Activated CD8-positive, alpha-beta T cell treated with anti-CD3 and anti-CD28 coated beads for 36 hours (primary cell): ENCODE data around the gene SLC9C2. TPM values are rescaled to one million over a fixed set of nuclear protein-coding genes. Genes with fewer than 3 reads are reported as not detected.

Experiments
- ATAC-seq: fragments of 200-7000 bp; cut with Tn5 transposase; one replicate; pipeline ENCODE4 v1.10.0; 2021; ENCODE audit warnings: mild to moderate bottlenecking, moderate library complexity
- CTCF ChIA-PET: fragments of 350-600 bp; sonication (Branson Sonifier 250); formaldehyde crosslinking; loops from one replicate; lab custom pipeline; 2021; ENCODE audit warnings: antibody characterized with exemption; lab: Charles Lee
- POLR2A ChIA-PET: fragments of 350-600 bp; sonication (Branson Sonifier 250); formaldehyde crosslinking; loops from one replicate; lab custom pipeline; 2021; ENCODE audit warnings: antibody characterized with exemption; lab: Charles Lee
- DNase-seq: peaks from one replicate; pipeline ENCODE4 v3.0.0-alpha.2; 2020
- H3K27ac Mint-ChIP-seq: one replicate; pipeline ENCODE4 v1.8.0; 2021; ENCODE audit warnings: mild to moderate bottlenecking, mixed read lengths
- H3K27me3 Mint-ChIP-seq: one replicate; pipeline ENCODE4 v1.8.0; 2021; ENCODE audit warnings: mixed read lengths
- H3K36me3 Mint-ChIP-seq: one replicate; pipeline ENCODE4 v1.8.0; 2021; ENCODE audit warnings: low read depth, mixed read lengths
- H3K4me1 Mint-ChIP-seq: one replicate; pipeline ENCODE4 v1.8.0; 2021; ENCODE audit warnings: low read depth, mixed read lengths
- H3K4me3 Mint-ChIP-seq: one replicate; pipeline ENCODE4 v1.8.0; 2021; ENCODE audit warnings: mild to moderate bottlenecking, moderate library complexity, mixed read lengths
- H3K9me3 Mint-ChIP-seq: one replicate; pipeline ENCODE4 v1.8.0; 2021; ENCODE audit warnings: mixed read lengths
- intact Hi-C: fragments of 100-400 bp; cut with micrococcal nuclease; formaldehyde crosslinking; loops from one replicate; pipeline ENCODE4 v1.10.0; 2022
- total RNA-seq, 2 experiments: library from RNA; stranded (reverse); gene quantifications; one replicate each; pipeline ENCODE4 v1.2.3, GENCODE V29; 2021
- TF ChIP-seq, protein P1 (sequence below): fragments of 200-600 bp; IDR thresholded peaks from one replicate; pipeline ENCODE4 v1.8.0; 2022; ENCODE audit warnings: antibody characterized with exemption, mild to moderate bottlenecking

SLC9C2 gene
- total RNA-seq, 2 experiments from 2014 or later: not detected

- intact Hi-C loops: no loop called here
- ATAC-seq (no peak), DNase-seq (no peak)
- ChIA-PET POLR2A (no interaction called here), CTCF (no interaction called here)
- no peaks in the 10 kb centered on the region for H3K27me3 Mint-ChIP-seq
- peaks cover 3% of the 10 kb centered on the region for H3K9me3 Mint-ChIP-seq
- TF ChIP-seq, protein P1, sequence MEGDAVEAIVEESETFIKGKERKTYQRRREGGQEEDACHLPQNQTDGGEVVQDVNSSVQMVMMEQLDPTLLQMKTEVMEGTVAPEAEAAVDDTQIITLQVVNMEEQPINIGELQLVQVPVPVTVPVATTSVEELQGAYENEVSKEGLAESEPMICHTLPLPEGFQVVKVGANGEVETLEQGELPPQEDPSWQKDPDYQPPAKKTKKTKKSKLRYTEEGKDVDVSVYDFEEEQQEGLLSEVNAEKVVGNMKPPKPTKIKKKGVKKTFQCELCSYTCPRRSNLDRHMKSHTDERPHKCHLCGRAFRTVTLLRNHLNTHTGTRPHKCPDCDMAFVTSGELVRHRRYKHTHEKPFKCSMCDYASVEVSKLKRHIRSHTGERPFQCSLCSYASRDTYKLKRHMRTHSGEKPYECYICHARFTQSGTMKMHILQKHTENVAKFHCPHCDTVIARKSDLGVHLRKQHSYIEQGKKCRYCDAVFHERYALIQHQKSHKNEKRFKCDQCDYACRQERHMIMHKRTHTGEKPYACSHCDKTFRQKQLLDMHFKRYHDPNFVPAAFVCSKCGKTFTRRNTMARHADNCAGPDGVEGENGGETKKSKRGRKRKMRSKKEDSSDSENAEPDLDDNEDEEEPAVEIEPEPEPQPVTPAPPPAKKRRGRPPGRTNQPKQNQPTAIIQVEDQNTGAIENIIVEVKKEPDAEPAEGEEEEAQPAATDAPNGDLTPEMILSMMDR: no peak
- no peaks in the 10 kb centered on the region for H3K4me1 Mint-ChIP-seq
- H3K36me3 Mint-ChIP-seq: no peaks in the 10 kb centered on the region
- H3K4me3 Mint-ChIP-seq: no peak overlapping the region
- H3K27ac Mint-ChIP-seq: no peak overlapping the region
Measured at GRCh38 chr1:173590557-173590956, 12.3 kb downstream of the SLC9C2 start.

- TF ChIP-seq, protein P1: no peak
- POLR2A ChIA-PET: interaction anchor here (0.6 kb wide), 1 partner anchor 642 kb away, joined by 3 read pairs; no protein-coding TSS in a partner anchor
- CTCF ChIA-PET: no interaction called here
- no peak overlapping the region for H3K27ac Mint-ChIP-seq
- intact Hi-C loops: no loop called here
- H3K4me3 Mint-ChIP-seq: no peak overlapping the region
- H3K9me3 Mint-ChIP-seq: peaks cover 2% of the 10 kb centered on the region
- no peaks in the 10 kb centered on the region for H3K27me3 Mint-ChIP-seq
- no peaks in the 10 kb centered on the region for H3K36me3 Mint-ChIP-seq
- ATAC-seq (no peak), DNase-seq (no peak)
- no peaks in the 10 kb centered on the region for H3K4me1 Mint-ChIP-seq
Measured at GRCh38 chr1:173581383-173582079, 21.3 kb downstream of the SLC9C2 start.

DNA sequence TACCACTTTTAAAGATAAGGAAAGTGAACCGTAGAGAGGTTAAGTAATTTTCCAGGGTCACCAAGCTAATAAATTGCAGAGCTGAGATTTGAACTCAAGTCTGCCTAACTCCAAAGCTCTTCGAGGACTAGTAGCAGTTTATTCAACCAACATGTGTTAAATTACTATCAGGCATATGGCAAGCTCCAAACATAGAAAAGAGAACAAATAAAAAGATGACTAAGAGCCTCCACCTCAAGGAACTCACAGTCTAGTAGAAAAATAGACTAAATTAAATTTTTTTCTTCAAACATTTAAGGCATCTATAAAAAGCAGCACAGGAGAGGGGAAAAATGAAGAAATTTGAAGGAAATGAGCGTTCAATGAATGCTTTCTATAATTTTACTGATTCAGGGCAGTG is 22.2 kb downstream of the SLC9C2 start:
- DNase-seq (no peak), ATAC-seq (no peak)
- Mint-ChIP-seq H3K27me3 (no peaks in the 10 kb centered on the region), H3K27ac (no peak overlapping the region), H3K36me3 (no peaks in the 10 kb centered on the region), H3K4me3 (no peak overlapping the region), H3K9me3 (no peaks in the 10 kb centered on the region), H3K4me1 (no peaks in the 10 kb centered on the region)
- ChIA-PET POLR2A (no interaction called here), CTCF (interaction anchor here (1.1 to 1.6 kb wide), 2 partner anchors 55 to 150 kb away, joined by 3 read pairs; partner anchors contain the start of gene TEX50)
- intact Hi-C loops: no loop called here
- TF ChIP-seq, protein P1: no peak

- DNase-seq: no peak
- Mint-ChIP-seq H3K9me3 (no peaks in the 10 kb centered on the region), H3K4me3 (no peak overlapping the region), H3K36me3 (no peaks in the 10 kb centered on the region), H3K27me3 (no peaks in the 10 kb centered on the region), H3K4me1 (no peaks in the 10 kb centered on the region), H3K27ac (no peak overlapping the region)
- ATAC-seq: no peak
- TF ChIP-seq, protein P1: no peak
- intact Hi-C loops: no loop called here
- CTCF ChIA-PET: interaction anchor here (1.1 to 1.6 kb wide), 2 partner anchors 55 to 149 kb away, joined by 3 read pairs; partner anchors contain the start of gene TEX50
- POLR2A ChIA-PET: interaction anchor here (0.6 kb wide), 2 partner anchors 28 to 363 kb away, joined by 3 to 5 read pairs; no protein-coding TSS in a partner anchor
Measured at GRCh38 chr1:173580071-173580470, 22.8 kb downstream of the SLC9C2 start.

- H3K27ac Mint-ChIP-seq: no peak overlapping the region
- no peaks in the 10 kb centered on the region for H3K9me3 Mint-ChIP-seq
- DNase-seq: no peak
- no peak overlapping the region for H3K4me3 Mint-ChIP-seq
- ChIA-PET CTCF (interaction anchor here (0.7 kb wide), 1 partner anchor 685 kb away, joined by 3 read pairs; no protein-coding TSS in a partner anchor), POLR2A (no interaction called here)
- TF ChIP-seq, protein P1: no peak
- no peaks in the 10 kb centered on the region for H3K27me3 Mint-ChIP-seq
- H3K4me1 Mint-ChIP-seq: peaks cover 13% of the 10 kb centered on the region
- H3K36me3 Mint-ChIP-seq: no peaks in the 10 kb centered on the region
- ATAC-seq: no peak
- intact Hi-C loops: no loop called here
Measured at GRCh38 chr1:173573596-173573995, 29.3 kb downstream of the SLC9C2 start.
